Stimulated activated CD8-positive, alpha-beta memory T cell treated with anti-CD3 and anti-CD28 coated beads, Interleukin-2, amount 100 ng/mL, for 48 hours (primary cell): Measurements from ENCODE around the gene SNX15.

Source experiments
- DNase-seq, 2 donors: peaks; one replicate each; pipeline ENCODE4 v3.0.0-alpha.2; 2020; ENCODE audit warnings: low read depth in 2 of 2

The SNX15 gene

DNA sequence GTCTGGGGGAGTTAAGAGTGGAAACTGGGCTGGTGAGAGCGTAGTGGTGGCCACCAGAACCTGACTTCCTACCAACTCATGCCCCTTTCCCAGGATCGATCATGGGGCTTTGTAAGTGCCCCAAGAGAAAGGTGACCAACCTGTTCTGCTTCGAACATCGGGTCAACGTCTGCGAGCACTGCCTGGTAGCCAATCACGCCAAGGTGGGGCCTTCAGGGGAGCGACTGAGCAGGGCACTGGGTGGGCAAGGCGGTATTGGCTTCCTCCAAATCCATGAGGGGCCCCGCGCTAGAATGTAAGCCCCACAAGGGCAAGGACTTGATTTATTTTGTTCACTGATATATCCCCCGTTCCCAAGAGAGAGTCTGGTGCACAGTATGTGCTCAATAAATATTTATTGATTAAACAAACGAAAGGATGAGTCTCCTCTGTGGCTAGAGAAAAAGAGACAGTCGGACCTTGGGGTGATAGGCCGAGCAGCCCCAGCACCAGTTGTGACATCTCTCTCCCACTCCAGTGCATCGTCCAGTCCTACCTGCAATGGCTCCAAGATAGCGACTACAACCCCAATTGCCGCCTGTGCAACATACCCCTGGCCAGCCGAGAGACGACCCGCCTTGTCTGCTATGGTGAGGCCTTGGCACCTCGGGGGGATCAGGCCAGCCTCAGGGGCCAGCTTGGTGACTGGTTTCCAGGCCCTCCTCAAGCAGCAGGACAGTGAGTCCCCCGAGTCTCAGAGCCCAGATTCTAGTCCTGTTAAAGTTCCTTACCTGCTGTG, 57.5 kb downstream of the SNX15 start:
- no peak for DNase-seq

DNA sequence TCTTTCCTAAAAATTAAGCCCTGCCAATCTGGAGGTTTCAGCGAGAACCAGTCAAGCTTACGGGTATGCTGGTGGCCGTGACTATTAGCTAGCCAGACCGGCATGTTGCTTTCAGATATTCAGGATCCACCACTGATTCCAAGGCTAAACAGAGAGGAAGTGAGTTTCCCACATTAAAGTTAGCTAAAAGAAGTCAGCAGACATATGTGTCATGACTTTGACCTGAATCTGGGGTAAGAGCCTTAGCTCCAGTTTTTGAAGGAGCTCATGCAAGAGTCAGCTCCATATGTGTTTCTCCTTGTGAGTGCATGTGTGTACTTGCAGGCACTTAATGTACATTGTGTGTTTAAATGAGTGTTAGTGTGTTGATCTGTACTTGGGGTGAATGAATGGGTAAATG, 58.2 kb downstream of the SNX15 start:
- no peak for DNase-seq

DNA sequence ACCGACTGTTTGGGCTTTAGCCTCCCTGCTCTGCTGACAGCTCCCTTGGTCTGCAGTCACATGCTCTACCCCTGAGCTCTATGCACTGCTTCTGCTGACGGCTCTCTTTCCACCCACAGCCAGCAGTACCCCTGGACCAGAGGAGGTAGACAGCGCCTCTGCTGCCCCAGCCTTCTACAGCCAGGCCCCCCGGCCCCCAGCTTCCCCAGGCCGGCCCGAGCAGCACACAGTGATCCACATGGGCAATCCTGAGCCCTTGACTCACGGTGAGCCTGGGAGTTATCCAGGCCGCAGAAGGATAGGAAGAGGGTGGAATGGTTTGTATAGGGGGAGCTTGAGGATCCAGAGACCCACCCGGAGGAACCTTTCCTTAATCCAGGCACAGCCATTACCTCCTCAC, 59.6 kb downstream of the SNX15 start:
- no peak for DNase-seq

DNA sequence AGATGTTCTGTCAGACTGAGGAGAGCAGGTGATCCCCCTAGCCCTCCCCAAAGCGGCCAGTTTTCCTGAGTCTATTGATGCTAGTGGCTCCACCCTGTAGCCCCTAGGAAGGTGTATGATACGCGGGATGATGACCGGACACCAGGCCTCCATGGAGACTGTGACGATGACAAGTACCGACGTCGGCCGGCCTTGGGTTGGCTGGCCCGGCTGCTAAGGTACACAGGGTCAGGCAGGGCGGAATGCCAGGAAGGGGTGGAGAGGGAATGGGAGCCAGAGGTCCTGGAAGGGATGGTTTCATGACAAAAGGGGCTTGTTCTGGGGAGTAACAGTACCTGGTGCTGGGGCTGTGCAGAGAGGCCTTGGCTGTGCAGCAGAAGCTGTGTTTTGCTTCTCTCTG, 60.0 kb downstream of the SNX15 start:
- DNase-seq = no peak

DNA sequence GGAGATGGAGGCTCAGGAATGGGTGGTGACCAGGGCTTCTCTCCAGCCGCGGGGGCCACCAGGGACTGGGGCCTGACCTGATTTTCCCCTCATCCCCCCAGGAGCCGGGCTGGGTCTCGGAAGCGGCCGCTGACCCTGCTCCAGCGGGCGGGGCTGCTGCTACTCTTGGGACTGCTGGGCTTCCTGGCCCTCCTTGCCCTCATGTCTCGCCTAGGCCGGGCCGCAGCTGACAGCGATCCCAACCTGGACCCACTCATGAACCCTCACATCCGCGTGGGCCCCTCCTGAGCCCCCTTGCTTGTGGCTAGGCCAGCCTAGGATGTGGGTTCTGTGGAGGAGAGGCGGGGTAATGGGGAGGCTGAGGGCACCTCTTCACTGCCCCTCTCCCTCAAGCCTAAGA, 60.6 kb downstream of the SNX15 start:
- DNase-seq = no peak

DNA sequence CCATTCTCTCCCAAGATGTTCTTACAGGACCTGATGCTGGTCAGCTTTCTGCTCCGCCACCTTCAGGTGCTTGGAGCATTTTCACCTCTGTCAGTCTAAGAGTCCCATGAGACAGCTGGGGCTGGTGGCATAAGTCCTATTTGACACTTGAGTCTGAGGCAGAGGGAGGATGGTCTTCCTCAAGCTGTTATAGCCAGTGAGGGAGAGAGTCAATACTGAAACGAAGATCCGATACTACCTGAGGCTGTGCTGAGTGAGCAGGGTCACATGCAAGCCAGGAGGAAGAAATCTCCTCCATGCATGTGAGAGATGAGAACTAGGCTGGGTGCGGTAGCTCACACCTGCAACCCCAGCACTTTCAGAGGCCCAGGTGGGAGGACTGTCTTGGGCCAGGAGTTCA, 62.4 kb downstream of the SNX15 start:
- no peak for DNase-seq
